ENCODE results near the gene PNPLA3. TPM values are rescaled to one million over a fixed set of nuclear protein-coding genes. Genes with fewer than 3 reads are reported as not detected.

The PNPLA3 gene
- total RNA-seq, 4 donors from 2014 or later: 0.32 TPM; not detected in 3

- DNase-seq: no peak
- Histone ChIP-seq H3K36me3 (no peaks in the 10 kb centered on the region), H3K27me3 (peaks cover 20% of the 10 kb centered on the region), H3K27ac (no peak overlapping the region), H3K4me1 (peaks cover 3 to 13% (median 10%) of the 10 kb centered on the region in 4 donors), H3K9me3 (no peaks in the 10 kb centered on the region), H3K4me3 (no peak overlapping the region)
- intact Hi-C loops (cut with DNase I; ENCODE audit: low total_unique reads) (no loop called here), in situ Hi-C loops (cut with MboI; ENCODE audit: low pct_ligation_motif_present in 1 of 4, low pct_unique_long_range_greater_than_20kb in 1 of 4, low sequenced_read_pairs in 3 of 4) (no loop called here)
- 89% methylated on average over 3 of the region's 3 CpGs; no CpG with 5 or more reads in 1 of the 2 donors for WGBS, 2 donors (ENCODE audit: low coverage in 1 of 2)
- TF ChIP-seq CTCF (IDR thresholded peaks at IDR 0.05) (no peak), POLR2A (IDR thresholded peaks at IDR 0.05) (no peak), EP300 (IDR thresholded peaks at IDR 0.05; ENCODE audit: low read depth) (no peak), POLR2AphosphoS5 (IDR thresholded peaks at IDR 0.05) (no peak)
Measured at GRCh38 chr22:43922123-43922522, 1.5 kb upstream of the PNPLA3 start.

- H3K27ac ChIP-seq: no peak overlapping the region
- H3K36me3 ChIP-seq: no peaks in the 10 kb centered on the region
- H3K9me3 ChIP-seq: no peaks in the 10 kb centered on the region
- in situ Hi-C loops (cut with MboI; ENCODE audit: low pct_ligation_motif_present in 1 of 4, low pct_unique_long_range_greater_than_20kb in 1 of 4, low sequenced_read_pairs in 3 of 4) (no loop called here), intact Hi-C loops (cut with DNase I; ENCODE audit: low total_unique reads) (no loop called here)
- peaks cover 20% of the 10 kb centered on the region for H3K27me3 ChIP-seq
- H3K4me1 ChIP-seq: peaks cover 3 to 13% (median 10%) of the 10 kb centered on the region in 4 donors
- 4% methylated on average over 7 of the region's 13 CpGs; no CpG with 5 or more reads in 1 of the 2 donors for WGBS, 2 donors (ENCODE audit: low coverage in 1 of 2)
- H3K4me3 ChIP-seq: peak overlapping the region in 3 of 4 donors; percentile 29 to 55 (median 54)
- DNase-seq: no peak
- TF ChIP-seq POLR2AphosphoS5 (IDR thresholded peaks at IDR 0.05): no peak
- no peak for TF ChIP-seq EP300 (IDR thresholded peaks at IDR 0.05; ENCODE audit: low read depth)
- TF ChIP-seq POLR2A (IDR thresholded peaks at IDR 0.05): no peak
- TF ChIP-seq CTCF (IDR thresholded peaks at IDR 0.05): no peak
Measured at GRCh38 chr22:43923191-43923590, 414 bp upstream of the PNPLA3 start.

- intact Hi-C loops (cut with DNase I; ENCODE audit: low total_unique reads) (no loop called here), in situ Hi-C loops (cut with MboI; ENCODE audit: low pct_ligation_motif_present in 1 of 4, low pct_unique_long_range_greater_than_20kb in 1 of 4, low sequenced_read_pairs in 3 of 4) (loop anchor here in 1 of 4 donors (25.0 kb wide), 1 partner anchor 88 kb away; no protein-coding TSS in a partner anchor)
- Histone ChIP-seq H3K9me3 (no peaks in the 10 kb centered on the region), H3K27ac (no peak overlapping the region), H3K4me3 (no peak overlapping the region), H3K4me1 (peaks cover 3 to 13% (median 10%) of the 10 kb centered on the region in 4 donors), H3K27me3 (peaks cover 17% of the 10 kb centered on the region), H3K36me3 (no peaks in the 10 kb centered on the region)
- TF ChIP-seq POLR2A (IDR thresholded peaks at IDR 0.05): no peak
- TF ChIP-seq EP300 (IDR thresholded peaks at IDR 0.05; ENCODE audit: low read depth): no peak
- no peak for TF ChIP-seq CTCF (IDR thresholded peaks at IDR 0.05)
- TF ChIP-seq POLR2AphosphoS5 (IDR thresholded peaks at IDR 0.05): no peak
- no peak for DNase-seq
- WGBS, 2 donors (ENCODE audit: low coverage in 1 of 2): 74% methylated on average over 7 of the region's 7 CpGs; no CpG with 5 or more reads in 1 of the 2 donors
Measured at GRCh38 chr22:43924877-43925276, 1.3 kb downstream of the PNPLA3 start.

GRCh38 chr22:43925433-43926348 is 2.1 kb downstream of the PNPLA3 start:
- Histone ChIP-seq H3K27ac (no peak overlapping the region), H3K27me3 (peaks cover 12% of the 10 kb centered on the region), H3K4me3 (no peak overlapping the region), H3K9me3 (no peaks in the 10 kb centered on the region), H3K36me3 (no peaks in the 10 kb centered on the region), H3K4me1 (peaks cover 3 to 13% (median 10%) of the 10 kb centered on the region in 4 donors)
- no peak for DNase-seq
- intact Hi-C loops (cut with DNase I; ENCODE audit: low total_unique reads): no loop called here
- 47% methylated on average over 6 of the region's 6 CpGs; no CpG with 5 or more reads in 1 of the 2 donors for WGBS, 2 donors (ENCODE audit: low coverage in 1 of 2)
- in situ Hi-C loops (cut with MboI; ENCODE audit: low pct_ligation_motif_present in 1 of 4, low pct_unique_long_range_greater_than_20kb in 1 of 4, low sequenced_read_pairs in 3 of 4): loop anchor here in 1 of 4 donors (25.0 kb wide), 1 partner anchor 88 kb away; no protein-coding TSS in a partner anchor
- TF ChIP-seq POLR2AphosphoS5 (IDR thresholded peaks at IDR 0.05) (no peak), POLR2A (IDR thresholded peaks at IDR 0.05) (no peak), CTCF (IDR thresholded peaks at IDR 0.05) (no peak), EP300 (IDR thresholded peaks at IDR 0.05; ENCODE audit: low read depth) (no peak)

All from transverse colon (tissue), 4 donors.